8988T (cell line): ENCODE results near the gene CD209.

Source experiments
- DNase-seq: peaks from one replicate; pipeline ENCODE4 v3.0.0; 2011

The CD209 gene

DNA sequence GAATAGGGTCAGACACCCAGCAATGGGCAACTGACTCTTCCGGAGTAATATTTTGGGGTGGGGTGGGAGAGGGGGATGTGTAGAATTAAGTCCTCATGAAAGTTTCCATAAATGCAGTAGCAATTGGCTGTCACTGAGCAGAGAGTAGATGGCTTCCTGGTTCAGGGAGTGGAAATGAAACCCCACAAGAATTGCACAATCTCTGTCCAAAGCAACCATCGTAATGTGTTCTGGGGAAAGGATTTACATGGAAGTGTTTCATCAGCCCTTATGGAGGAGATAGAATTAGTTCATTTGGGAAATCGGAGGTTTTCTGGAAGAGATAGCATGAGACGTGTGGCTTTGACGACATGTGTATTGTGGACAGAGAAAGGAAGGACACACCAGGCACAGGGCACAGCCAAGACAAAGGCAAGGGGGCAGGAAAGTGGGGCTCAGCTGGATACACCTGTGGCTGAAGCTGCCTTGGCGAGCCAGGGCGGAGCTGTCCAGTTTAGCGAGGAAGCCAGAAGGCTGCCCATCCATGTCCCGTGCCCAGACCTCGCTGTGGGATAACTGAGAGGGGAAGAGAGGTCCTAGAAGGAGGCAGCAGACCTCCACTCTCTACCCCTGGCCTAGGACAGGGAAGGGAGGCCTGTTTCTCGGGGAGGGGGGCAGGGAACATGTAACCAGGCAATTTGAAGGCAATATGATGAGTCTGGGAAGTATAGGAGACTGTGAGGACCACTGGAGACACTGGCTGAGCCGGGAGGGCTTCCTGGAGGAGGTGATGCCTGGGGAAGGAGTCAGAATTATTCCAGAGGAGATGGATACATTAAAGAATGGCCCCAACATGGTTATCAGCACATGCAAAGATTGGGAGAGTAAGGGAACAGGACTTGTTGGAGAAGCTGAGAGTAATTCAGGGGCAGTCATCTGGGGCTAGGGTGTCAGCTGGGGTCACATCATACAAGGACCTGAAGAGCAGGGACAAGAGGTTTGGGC, 12.8 kb downstream of the CD209 start:
- DNase-seq, result no peak

DNA sequence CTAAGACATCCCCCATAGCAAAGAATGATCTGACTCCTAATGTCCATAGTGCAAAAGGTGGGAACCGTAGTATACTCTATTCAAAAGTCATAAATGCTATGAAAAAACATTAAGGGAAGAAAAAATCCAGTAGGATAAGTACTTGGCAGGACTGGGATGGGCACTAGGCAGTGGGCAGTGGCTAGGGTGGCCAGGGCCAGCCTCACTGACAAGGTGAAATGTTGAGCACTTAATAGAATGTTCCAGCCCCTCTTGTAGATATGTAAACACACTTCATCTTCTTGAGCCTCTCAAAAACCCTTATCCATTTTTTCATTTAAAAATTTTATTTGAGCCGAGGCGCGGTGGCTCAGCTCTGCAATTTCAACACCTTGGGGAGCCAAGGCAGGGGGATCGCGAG, 14.0 kb downstream of the CD209 start:
- no peak for DNase-seq

DNA sequence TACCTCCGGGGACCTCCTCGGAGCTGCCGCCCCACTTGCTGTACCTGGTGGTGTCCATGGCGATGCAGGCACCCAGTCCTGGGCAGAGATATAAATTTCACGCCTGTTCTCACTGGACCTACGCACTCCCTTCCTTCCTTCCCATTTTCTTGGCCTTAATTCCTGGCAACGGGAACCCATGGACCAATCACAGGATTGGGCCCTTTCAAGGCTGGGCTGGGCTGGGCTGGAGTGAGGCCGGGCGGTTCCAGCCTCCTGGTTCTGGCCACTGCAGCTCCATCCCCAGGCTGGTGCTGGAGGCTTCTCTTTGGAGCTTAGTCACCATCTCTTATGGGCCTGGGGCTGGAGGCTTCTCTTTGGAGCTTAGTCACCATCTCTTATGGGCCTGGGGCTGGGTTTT, 15.3 kb downstream of the CD209 start, which contains the start of gene CLEC4G:
Gene CLEC4G, minus strand, starts transcription at position 66 of the 400 bp plus-strand sequence. Its CDS starts 8 bp downstream, at position 58.
- DNase-seq, result no peak

DNA sequence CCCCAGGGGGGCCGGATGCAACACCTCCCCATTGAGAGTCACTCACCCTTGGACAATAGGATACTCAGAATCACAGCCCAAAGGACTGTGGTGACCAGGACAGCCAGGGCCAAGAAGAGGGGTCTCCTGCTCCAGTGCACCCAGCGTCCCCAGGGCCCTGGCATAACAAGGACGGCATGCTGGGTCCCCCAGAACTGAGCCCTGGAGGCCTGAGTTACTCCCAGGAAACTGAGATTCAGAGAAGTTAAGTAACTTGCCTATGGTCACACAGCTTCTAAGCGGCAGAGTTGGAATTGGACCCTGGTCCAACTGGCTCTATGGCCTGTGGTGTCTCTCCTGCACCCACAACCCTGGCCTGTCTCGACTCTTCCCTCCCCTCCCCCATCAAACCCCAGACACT, 15.7 kb downstream of the CD209 start:
- no peak for DNase-seq

DNA sequence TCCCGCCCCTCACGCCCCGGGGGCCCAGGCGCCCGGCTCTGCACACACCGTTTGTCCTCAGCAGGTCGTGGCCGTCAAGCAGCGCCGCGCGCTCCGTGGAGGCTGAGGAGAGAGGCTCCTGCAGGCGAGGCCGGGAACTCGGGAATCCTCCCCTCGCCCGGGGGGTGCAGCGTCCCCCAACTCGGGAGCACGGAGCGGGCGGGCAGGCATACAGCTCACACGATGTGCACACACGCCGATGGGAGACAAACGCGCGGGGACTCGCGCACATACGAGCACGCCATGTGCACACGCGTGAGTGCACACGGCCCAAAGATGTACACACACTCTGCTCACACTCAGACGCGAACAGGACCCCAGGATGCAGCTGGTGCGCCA, 16.1 kb downstream of the CD209 start:
- DNase-seq, result no peak

DNA sequence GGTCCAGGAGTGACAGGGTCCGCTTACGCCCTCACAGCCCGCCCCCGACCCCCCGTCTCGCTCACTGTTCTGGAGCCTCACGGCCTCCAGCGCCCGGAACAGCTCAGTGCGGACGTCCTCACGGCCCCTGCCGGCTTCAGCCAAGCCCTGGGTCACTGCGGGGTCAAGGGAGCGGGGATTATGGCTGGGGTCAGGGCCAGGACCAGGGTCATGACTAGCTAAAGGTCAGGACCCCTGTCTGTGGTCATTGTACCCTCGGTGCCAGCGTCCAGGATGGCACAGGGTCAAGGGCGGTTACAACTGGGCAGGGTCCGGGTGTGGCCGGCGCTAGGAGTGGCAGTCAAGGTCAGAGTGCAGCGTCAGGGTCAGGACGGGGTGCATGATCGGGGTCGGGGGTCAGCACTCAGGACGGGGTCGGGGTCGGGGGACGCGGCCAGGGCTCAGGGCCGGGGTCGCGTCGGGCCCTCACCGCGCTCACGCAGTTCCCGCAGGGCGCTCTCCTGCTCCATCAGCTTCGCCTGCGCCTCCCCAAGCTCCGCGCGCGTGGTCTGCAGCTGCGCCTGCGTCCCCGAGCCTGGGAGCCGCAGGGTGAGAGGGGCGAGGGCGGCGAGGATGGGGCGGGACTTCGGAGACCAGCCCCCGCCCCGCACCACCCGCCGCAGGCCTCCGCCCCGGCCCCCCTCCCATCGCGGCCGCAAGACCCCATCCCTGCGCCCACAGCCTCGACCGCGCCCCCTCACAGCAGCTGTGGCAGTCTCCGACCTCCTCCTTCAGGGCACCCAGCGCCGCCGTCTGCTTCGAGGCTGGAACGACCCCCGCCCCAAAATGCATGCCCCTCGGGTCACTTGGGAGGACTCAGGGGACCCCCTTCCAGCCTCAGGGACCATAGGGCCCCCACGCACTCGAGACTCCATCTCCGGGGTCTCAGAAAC, 16.8 kb downstream of the CD209 start:
- DNase-seq, result no peak

DNA sequence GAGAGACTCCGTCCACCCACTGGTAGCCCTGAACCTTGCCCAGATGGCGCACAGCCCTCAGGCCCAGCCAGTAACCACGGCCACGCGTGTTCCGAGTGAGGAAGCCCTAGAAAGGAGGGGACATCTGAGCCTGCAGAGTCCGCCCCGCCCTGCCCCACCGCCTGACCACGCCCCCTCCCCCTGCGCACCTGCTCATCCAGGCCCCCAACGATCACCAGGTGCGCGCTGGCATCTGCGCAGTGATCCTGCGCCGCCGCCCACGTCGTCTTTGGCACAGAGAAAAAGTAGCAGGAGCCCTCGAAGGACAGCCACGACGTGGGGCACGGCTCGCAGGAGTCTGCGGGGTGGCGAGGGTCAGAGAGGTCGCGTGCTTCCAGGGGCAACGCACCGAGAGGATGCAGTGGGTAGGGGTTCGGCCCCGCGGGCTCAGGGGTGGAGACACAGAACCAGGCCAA, 17.5 kb downstream of the CD209 start:
- DNase-seq, result no peak

DNA sequence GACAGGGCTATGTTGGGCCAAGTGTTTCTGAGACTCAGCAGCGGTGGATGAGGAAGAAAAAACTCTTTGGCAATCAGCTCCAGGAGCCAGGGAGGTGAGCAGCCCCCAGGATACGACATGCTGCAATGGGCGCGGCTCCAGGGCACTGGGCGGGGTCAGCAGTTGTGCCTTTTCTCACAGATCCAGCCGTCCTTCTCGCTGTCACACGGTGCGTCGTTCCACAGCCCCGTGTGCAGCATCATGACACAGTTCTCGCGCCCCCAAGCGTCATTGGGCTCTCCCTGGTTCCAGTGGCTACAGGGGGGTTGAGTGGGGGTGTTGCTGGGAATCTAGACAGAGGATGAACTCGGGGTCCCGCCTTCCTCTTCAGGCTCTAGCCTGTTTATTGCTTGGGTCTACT, 18.1 kb downstream of the CD209 start:
- no peak for DNase-seq

DNA sequence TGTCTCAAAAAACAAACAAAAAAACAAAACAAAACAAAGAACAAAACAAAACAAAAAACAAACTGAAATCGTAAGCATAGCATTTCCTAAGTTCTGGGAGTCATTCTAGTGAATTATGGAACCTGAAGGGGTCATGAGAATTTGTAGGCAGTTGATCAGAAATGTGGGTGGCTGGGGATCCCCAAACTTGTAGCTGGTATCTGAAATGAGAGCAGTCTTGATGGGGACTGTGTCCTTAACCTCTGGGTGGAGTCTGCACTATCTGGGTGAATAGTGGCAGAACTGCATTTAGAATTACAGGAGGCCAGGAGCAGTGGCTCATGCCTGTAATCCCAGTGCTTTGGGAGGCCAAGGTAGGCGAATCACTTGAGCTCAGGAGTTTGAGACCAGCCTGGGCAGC, 21.5 kb downstream of the CD209 start:
- DNase-seq, result no peak

DNA sequence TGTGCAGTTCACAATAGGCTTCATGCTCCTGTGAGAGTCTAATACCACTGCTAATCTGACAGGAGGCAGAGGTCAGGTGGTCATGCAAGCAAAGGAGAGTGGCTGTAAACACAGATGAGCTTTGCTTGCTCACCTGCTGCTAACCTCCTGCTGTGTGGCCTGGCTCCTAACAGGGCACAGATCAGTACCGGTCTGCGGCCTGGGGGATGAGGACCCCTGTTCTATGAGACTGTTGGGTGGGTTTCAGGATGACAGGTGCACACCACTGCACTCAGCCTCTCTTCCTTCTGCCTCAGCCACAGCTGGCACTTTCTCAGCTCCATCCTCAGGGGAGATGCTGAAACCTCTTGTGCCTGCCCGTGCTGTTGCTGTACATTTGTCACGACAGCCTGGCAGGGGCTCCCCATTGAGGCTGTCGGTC, 25.1 kb downstream of the CD209 start:
- DNase-seq, result no peak

DNA sequence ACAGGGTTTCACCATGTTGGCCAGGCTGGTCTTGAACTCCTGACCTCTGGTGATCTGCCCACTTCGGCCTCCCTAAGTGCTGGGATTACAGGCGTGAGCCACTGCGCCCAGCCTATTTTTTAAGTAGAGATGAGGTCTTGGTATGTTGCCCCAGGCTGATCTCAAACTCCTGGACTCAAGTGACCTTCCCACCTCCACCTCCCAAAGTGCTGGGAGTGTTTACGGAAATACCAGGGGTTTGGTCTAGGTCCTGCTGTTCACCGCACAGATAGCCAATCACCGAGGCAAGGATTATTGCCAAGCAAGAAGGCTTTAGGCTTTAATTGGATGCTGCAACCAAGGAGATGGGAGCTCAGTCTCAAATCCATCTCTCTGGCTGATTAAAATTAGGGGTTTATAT, 27.0 kb downstream of the CD209 start:
- DNase-seq, result no peak

DNA sequence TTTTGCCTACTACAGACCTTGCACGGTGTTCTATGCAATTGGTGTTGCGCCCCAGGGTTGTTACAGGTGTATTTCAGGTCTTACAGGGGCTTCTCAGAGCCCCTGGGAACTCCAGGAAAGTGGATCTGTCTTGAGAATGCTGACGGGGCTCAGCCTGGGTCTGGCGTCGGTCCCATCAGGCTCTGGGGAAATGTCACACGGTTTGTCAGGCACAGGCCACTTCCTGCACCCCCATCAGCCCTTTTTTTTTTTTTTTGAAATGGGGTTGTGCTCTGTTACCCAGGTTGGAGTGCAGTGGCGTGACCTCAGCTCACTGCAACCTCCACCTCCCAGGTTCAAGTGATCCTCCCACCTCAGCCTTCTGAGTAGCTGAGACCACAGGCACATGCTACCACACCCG, 28.7 kb downstream of the CD209 start:
- DNase-seq, result no peak

DNA sequence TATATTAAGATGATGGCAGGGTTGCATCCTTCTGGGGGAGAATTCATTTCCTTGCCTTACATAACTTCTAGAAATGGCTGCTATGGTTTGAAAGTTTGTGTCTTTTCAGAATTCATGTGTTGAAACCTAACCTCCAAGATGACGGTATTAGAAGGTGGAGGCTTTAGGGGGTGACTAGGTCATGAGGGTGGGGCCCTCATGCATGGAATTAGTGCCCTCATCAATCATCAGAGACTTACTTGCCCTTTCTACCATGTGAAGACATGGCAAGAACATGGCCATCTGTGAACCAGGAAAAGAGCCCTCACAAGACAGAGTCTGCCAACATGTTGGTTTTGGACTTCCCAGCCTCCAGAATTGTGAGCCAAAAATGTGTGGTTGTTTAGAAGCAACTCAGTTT, 30.6 kb downstream of the CD209 start:
- no peak for DNase-seq

DNA sequence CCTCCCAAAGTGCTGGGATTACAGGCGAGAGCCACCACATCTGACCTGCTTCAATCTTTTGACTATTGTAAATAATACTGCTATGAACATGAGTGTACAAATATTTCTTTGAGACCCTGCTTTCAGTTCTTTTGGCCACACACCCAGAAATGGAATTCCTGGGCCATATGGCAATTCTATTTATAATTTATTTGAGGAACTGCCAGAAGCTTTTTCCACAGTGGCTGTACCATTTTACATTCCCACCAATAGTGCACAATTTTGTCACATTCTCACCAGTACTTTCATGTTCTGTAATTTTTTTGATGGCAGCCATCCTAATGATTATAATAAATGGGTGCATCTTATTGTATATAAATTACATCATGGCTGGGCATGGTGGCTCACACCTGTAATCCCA, 31.7 kb downstream of the CD209 start:
- DNase-seq, result no peak

DNA sequence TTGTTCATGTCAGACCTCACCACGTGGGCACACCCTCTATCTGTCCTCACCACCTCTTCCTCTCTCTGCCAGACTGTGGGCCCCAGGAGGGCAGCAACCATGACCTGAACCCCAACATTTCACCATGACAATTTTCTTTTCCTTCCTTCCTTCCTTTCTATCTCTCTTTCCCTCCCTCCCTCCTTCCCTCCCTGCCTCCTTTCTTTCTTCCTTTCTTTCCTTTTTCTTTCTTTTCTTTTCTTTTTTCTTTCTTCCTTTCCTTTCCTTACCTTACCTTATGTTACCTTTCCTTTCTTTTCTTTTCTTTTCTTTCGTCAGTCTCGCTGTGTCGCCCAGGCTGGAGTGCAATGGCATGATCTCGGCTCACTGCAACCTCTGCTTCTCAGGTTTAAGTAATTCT, 36.7 kb downstream of the CD209 start:
- no peak for DNase-seq

DNA sequence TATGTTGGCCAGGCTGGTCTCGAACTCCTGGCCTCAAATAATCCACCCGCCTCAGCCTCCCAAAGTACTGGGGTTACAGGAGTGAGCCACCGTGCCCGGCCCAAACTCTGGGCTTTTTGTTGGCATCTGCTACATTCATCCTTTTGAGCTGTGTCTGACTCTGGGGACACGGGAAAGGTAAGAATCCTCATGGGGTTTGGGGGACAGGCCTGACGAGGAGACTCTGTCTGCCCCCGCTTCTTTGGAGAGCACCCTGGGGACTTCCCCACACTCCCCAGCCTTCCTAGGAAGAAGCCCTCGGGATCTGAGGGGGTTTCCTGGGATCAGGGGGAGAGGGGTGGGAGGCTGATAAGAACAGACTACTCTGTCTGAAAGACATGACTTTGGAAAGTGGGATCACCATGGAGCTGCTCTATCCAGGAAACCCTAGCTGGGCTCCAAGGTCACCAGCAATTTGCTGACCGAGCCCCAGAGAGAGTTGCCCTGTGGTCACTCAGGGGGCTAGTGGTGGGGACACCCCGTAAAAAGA, 37.3 kb downstream of the CD209 start:
- no peak for DNase-seq

DNA sequence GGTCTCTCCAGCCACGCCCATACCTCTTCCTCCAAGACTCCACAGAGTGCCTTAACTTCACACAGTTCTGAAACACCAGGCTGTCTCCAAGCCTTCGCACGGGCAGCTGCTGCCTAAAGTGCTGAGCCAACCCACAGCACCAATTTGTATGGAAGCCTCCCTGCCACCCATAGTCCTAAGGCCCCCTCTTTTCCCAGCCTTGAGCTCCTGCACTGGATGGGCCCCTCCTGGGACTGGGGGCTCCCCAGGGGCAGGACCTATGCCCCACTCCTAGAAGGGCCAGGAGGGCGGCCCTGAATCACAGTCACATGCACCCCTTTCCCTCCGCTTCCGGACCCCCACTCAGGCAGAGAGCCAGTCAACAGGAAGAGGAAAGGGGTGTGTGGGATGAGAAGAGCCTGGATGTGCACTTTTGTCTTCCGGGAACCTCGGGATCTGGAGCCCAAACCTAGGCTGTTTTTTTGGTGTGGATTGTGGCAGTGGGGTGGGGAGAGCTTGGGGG, 40.3 kb downstream of the CD209 start:
- DNase-seq, result no peak

DNA sequence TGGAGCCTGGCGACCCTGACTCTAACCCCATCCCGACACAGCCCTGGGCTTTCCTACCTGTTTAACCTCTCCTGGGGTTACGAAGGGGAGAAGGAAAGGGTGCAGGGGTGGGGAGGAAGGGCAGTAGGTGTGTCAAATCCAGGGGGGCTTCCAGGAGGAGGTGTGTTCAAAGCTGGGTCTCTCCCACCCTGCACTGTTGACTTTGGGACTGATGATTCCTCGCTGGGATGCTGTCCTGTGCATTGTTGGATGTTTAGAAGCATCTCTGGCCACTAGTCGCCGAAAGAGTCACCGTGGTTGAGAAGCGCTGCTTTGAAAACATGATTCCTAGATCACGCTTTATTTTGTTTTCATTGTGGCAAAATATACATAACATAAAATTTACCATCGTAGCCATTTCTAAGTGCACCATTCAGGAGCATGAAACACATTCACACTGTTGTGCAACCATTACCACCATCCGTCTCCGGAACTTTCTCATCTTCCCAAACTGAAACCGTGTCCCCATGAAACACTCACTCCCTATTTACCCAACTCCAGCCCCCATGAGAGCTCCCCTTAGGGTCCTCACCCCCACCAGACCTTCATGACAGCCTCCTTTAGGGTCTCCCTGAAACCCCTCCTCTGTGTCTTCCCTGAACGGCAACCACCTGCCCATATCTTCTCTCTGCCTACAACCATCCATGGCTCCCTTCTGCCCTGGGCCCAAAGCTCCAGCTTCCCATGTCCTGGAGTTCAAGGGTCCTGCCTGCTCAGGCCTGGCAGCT, 41.0 kb downstream of the CD209 start:
- DNase-seq, result no peak

DNA sequence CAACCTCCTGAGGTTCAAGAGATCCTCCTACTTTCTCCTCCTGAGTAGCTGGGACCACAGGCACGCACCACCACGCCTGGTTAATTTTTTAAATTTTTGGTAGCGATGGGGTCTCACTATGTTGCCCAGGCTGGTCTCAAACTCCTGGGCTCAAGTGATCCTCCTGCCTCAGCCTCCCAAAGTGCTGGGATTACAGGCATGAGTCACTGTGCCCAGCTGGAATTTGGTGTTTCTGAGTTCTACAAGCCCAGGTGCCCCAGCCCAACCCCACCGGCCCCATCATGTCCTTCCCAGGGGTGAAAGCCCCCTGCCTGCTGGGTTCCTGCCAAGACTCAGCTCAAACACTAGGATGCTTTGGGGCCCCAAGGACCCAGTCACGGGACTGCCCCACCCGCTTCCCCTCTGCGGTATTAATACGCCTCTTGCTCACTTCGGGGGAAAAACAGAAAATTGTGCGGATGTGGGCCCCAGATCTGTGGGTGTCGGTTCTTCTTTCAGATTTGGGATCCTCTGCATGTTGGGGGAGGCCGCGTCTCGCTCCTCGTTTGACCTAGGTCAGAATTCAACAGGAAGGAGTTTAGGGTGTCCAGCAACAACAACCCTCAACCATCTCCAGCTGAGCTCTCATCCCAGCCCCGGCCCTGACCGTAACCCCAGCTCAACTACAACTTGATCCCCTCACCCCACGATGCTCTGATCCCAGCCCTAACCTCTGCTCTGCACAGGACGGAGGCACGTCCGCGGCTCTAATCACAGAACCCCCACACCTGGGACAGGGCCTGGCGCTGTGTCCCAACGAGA, 41.7 kb downstream of the CD209 start:
- no peak for DNase-seq

DNA sequence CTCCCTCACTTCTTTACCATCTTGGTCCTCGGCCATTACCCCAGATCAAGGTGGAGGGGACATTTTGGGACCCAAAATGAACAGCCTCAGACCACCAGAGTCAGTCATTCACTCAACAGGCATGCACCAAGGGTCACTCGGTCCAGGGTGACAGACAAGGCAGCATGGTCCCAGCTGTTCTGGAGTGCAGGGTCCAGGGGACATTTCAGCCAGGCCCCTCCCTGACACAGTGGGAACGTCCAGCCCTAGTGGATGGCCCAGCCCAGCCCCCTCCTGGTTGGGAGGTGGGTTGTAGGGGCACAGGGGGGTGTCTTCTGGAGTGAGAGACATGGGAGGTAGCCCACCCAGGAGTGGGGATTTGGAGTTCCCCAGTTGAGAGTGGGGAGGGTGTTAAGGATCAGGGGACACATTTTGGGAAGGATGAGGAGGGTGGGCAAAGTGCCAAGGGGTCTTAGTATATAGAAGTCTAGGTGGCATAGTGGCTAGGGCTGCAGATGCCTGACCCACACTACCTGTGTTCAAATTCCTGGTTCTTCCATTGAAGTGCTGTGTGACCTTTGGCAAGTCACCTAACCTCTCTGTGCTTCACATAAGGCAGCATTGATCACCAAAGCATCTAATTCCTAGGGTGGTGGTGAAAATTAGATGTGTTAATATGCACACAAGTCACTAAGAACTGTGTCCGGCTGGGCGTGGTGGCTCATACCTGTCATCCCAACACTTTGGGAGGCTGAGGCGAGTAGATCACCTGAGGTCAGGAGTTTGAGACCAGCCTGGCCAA, 42.9 kb downstream of the CD209 start:
- DNase-seq, result no peak

DNA sequence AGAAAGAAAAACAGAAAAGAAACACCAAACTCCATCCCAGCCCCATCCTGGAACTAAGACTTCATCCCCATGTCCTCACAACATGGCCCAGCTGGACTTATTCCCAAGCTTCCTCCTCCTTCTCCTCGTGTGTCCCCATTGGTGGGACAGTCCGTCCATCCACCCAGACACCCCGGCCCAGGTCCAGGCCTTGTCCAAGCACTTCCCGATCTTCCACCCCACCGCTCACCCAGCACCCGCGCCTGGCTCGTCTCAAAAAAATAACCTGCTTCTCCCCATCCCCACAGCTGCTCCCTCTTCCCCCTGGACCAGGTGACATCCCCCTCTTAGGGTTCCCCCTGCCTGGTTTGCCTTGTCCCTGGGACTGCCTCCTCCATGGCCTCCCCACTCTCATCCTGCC, 44.0 kb downstream of the CD209 start:
- DNase-seq, result no peak
